Measurements from ENCODE around the gene ABCA3.
"Not testable (repeated sequence)": the region's sequence is repeated elsewhere in the genome, so short reads cannot be mapped to it uniquely, and the experiment has no call there.

Gene ABCA3

GRCh38 chr16:2278956-2279800 lies 61.4 kb downstream of the ABCA3 start:
- no peak for DNase-seq (ENCODE audit: low spot score)

GRCh38 chr16:2278272-2278608 lies 62.3 kb downstream of the ABCA3 start:
- DNase-seq (ENCODE audit: low spot score), result peak; percentile 67

- DNase-seq (ENCODE audit: low spot score), result no peak
Measured at GRCh38 chr16:2277466-2278271, 62.9 kb downstream of the ABCA3 start.

GRCh38 chr16:2276368-2277195 lies 63.9 kb downstream of the ABCA3 start:
- no peak for DNase-seq (ENCODE audit: low spot score)

GRCh38 chr16:2275476-2276367 lies 64.8 kb downstream of the ABCA3 start:
- no peak for DNase-seq (ENCODE audit: low spot score)

GRCh38 chr16:2273931-2274330 lies 66.6 kb downstream of the ABCA3 start:
- DNase-seq (ENCODE audit: low spot score), result no peak

- DNase-seq (ENCODE audit: low spot score), result no peak
Measured at GRCh38 chr16:2273484-2273883, 67.0 kb downstream of the ABCA3 start.

GRCh38 chr16:2271848-2272461 lies 68.6 kb downstream of the ABCA3 start:
- no peak for DNase-seq (ENCODE audit: low spot score)

GRCh38 chr16:2270588-2271470 lies 69.7 kb downstream of the ABCA3 start:
- no peak for DNase-seq (ENCODE audit: low spot score)

- no peak for DNase-seq (ENCODE audit: low spot score)
Measured at GRCh38 chr16:2270070-2270462, 70.5 kb downstream of the ABCA3 start.

GRCh38 chr16:2267913-2268666 lies 72.4 kb downstream of the ABCA3 start, which contains the start of gene RNPS1:
Gene RNPS1, minus strand, starts transcription at chr16:2268126. Its CDS starts 3,483 bp downstream, at chr16:2264643.
- DNase-seq (ENCODE audit: low spot score), result peak; percentile 97

GRCh38 chr16:2267505-2267912 lies 73.0 kb downstream of the ABCA3 start:
- DNase-seq (ENCODE audit: low spot score), result not testable (repeated sequence)

- not testable (repeated sequence) for DNase-seq (ENCODE audit: low spot score)
Measured at GRCh38 chr16:2266887-2267286, 73.6 kb downstream of the ABCA3 start.

GRCh38 chr16:2263026-2263425 lies 77.5 kb downstream of the ABCA3 start:
- not testable (repeated sequence) for DNase-seq (ENCODE audit: low spot score)

GRCh38 chr16:2260250-2260649 lies 80.3 kb downstream of the ABCA3 start:
- DNase-seq (ENCODE audit: low spot score), result no peak

- not testable (repeated sequence) for DNase-seq (ENCODE audit: low spot score)
Measured at GRCh38 chr16:2258530-2258929, 82.0 kb downstream of the ABCA3 start.

GRCh38 chr16:2257726-2258125 lies 82.8 kb downstream of the ABCA3 start:
- DNase-seq (ENCODE audit: low spot score), result no peak

- DNase-seq (ENCODE audit: low spot score), result no peak
Measured at GRCh38 chr16:2256531-2257140, 83.9 kb downstream of the ABCA3 start.

GRCh38 chr16:2253293-2253692 lies 87.2 kb downstream of the ABCA3 start:
- DNase-seq (ENCODE audit: low spot score), result no peak
